HepG2 (cell line): ENCODE measurements around the gene RPP25L. TPM values are rescaled to one million over a fixed set of nuclear protein-coding genes. Genes with fewer than 3 reads are reported as not detected.

Source experiments
- ATAC-seq: fragments of 200-7000 bp; cut with Tn5 transposase; 3 replicates; pipeline ENCODE4 v1.9.1; 2020; ENCODE audit warnings: mild to moderate bottlenecking, moderate library complexity
- BruUV-seq: library from RNA; stranded (reverse); fragments of 400-500 nt; replicated peaks from 2 replicates; lab custom pipeline; 2021; lab: Mats Ljungman, UMichigan
- CTCF ChIA-PET: fragments of 300-600 bp; formaldehyde crosslinking; extraction: SDS; loops from one replicate; lab custom pipeline; 2021; ENCODE audit warnings: low total read pairs, inconsistent platforms, low intra/inter-chr PET ratio; lab: Yijun Ruan, JAX
- POLR2A ChIA-PET: fragments of 350-600 bp; sonication (Branson Sonifier 250); formaldehyde crosslinking; loops from one replicate; lab custom pipeline; 2020; ENCODE audit warnings: antibody characterized with exemption, inconsistent platforms; lab: Yijun Ruan, JAX
- DNase-seq: peaks from one replicate; pipeline ENCODE4 v3.0.0-alpha.2; 2015; ENCODE audit warnings: low spot score
- FAIRE-seq: peaks from 3 replicates; lab custom pipeline; 2011; peaks lifted over from hg19 to GRCh38; lab: Jason Lieb, UNC
- H2AFZ ChIP-seq: one replicate; pipeline ENCODE4 v1.6.1; 2011; ENCODE audit warnings: low read length, inconsistent platforms
- H3K27ac ChIP-seq: fragments of 300-600 bp; 3 replicates; pipeline ENCODE4 v1.8.0; 2011; ENCODE audit warnings: mixed run types, mild to moderate bottlenecking, mixed read lengths, low read length, inconsistent platforms; ENCODE audit not compliant: insufficient read depth; ENCODE audit errors: extremely low read length
- H3K27me3 ChIP-seq, 2 experiments: fragments of 200-600 bp in 1 of 2; 2 replicates in 1 of 2; 3 replicates in 1 of 2; pipeline versions ENCODE4 v1.6.0 to v1.8.0; 2011; ENCODE audit warnings: low read length in 2 of 2, mild to moderate bottlenecking in 2 of 2, moderate library complexity in 2 of 2, inconsistent platforms in 1 of 2; ENCODE audit not compliant: insufficient read depth in 2 of 2, control insufficient read depth in 1 of 2
- H3K36me3 ChIP-seq, 2 experiments: fragments of 200-600 bp in 1 of 2; replicated peaks in 1 of 2; 2 replicates in 1 of 2; 3 replicates in 1 of 2; pipeline versions ENCODE4 v1.5.1 to v1.8.0; 2011; ENCODE audit warnings: low read length in 2 of 2, inconsistent platforms in 1 of 2; ENCODE audit not compliant: insufficient read depth in 2 of 2, control insufficient read depth in 1 of 2
- H3K4me1 ChIP-seq: 2 replicates; pipeline ENCODE4 v1.5.1; 2012; ENCODE audit warnings: low read length, inconsistent platforms; ENCODE audit not compliant: insufficient read depth
- H3K4me2 ChIP-seq: 2 replicates; pipeline ENCODE4 v1.6.0; 2011; ENCODE audit warnings: low read depth, low read length, inconsistent platforms
- H3K4me3 ChIP-seq, 3 experiments: fragments of 200-600 bp in 1 of 3; sonication (generic), shearing (Covaris generic) in 1 of 3; replicated peaks in 1 of 3; 2 replicates each; pipeline ENCODE4 v1.5.1; 2011 to 2016; ENCODE audit warnings: low read length in 3 of 3, inconsistent platforms in 2 of 3, low read depth in 2 of 3, mild to moderate bottlenecking in 2 of 3, control low read depth in 1 of 3, mixed read lengths in 1 of 3; ENCODE audit not compliant: insufficient read depth in 1 of 3
- H3K79me2 ChIP-seq: one replicate; pipeline ENCODE4 v1.6.1; 2011; ENCODE audit warnings: low read length, inconsistent platforms; ENCODE audit not compliant: insufficient read depth
- H3K9ac ChIP-seq: 2 replicates; pipeline ENCODE4 v1.6.0; 2011; ENCODE audit warnings: mild to moderate bottlenecking, low read depth, low read length, inconsistent platforms; ENCODE audit not compliant: insufficient read depth
- H3K9me3 ChIP-seq: 2 replicates; pipeline ENCODE4 v1.5.1; 2012; ENCODE audit warnings: mild to moderate bottlenecking, low read length
- H4K20me1 ChIP-seq: 2 replicates; pipeline ENCODE4 v1.6.0; 2011; ENCODE audit warnings: inconsistent platforms, mild to moderate bottlenecking, low read length, moderate library complexity; ENCODE audit not compliant: insufficient read depth
- CREB1 ChIP-seq, 2 experiments: fragments of 450-650 bp in 1 of 2; IDR thresholded peaks; 2 replicates each; pipeline ENCODE4 v1.6.1; 2016 to 2017; ENCODE audit warnings: control low read depth in 1 of 2, mild to moderate bottlenecking in 1 of 2, missing compliant biosample characterization in 1 of 2, missing genetic modification characterization in 1 of 2
- CSRNP1 ChIP-seq: sonication (generic); formaldehyde crosslinking; IDR thresholded peaks from 2 replicates; pipeline ENCODE4 v1.8.1; 2023; ENCODE audit warnings: mild to moderate bottlenecking, missing genetic modification reagents
- EHMT2 ChIP-seq: fragments of 200-600 bp; sonication (generic); IDR thresholded peaks from 2 replicates; pipeline ENCODE4 v1.7.0; 2017; ENCODE audit warnings: antibody characterized with exemption, low read depth, low read length, borderline replicate concordance
- FOXK2 ChIP-seq: fragments of 450-650 bp; IDR thresholded peaks from 2 replicates; pipeline ENCODE4 v1.6.1; 2016
- IKZF5 ChIP-seq: IDR thresholded peaks from 2 replicates; pipeline ENCODE4 v1.6.1; 2018; ENCODE audit warnings: missing genetic modification reagents, mild to moderate bottlenecking, missing compliant biosample characterization
- TERF1 ChIP-seq: sonication (generic); formaldehyde crosslinking; IDR thresholded peaks from 2 replicates; pipeline ENCODE4 v1.8.0; 2022; ENCODE audit warnings: mild to moderate bottlenecking, missing genetic modification reagents, moderate library complexity
- ZNF547 ChIP-seq: sonication (generic); formaldehyde crosslinking; IDR thresholded peaks from 2 replicates; pipeline ENCODE4 v1.5.1; 2020; ENCODE audit warnings: mild to moderate bottlenecking, missing genetic modification reagents
- WGBS: methylation state at CpG from one replicate; pipeline ENCODE4 v1.1.6; 2017; ENCODE audit warnings: low lambda C conversion rate; 5-methylcytosine and 5-hydroxymethylcytosine counted together
- in situ Hi-C: cut with HindIII; loops from 2 replicates; pipeline ENCODE4 v1.10.0; 2017; ENCODE audit warnings: low pct_unique_long_range_greater_than_20kb; ENCODE audit not compliant: extremely low pct_ligation_motif_present
- intact Hi-C: fragments of 100-400 bp; cut with micrococcal nuclease; formaldehyde crosslinking; loops from one replicate; pipeline ENCODE4 v1.10.0; 2022; ENCODE audit not compliant: unreplicated experiment
- polyA plus RNA-seq, 8 experiments: library from polyadenylated mRNA; depleted of rRNA in 3 of 8; stranded (reverse) in 7 of 8; unstranded in 1 of 8; fragments of >200 nt; fragmentation: Illumina TruSeq in 4 of 8; extraction: Trizol in 4 of 8; gene quantifications; 2 replicates each; pipeline versions ENCODE4 v1.2.1 to v1.2.3, GENCODE V29; 2011 to 2016; ENCODE audit warnings: low read depth in 4 of 8, missing spikeins in 1 of 8, mixed read lengths in 1 of 8; ENCODE audit not compliant: insufficient read depth in 1 of 8
- total RNA-seq, 5 experiments: library from RNA; depleted of rRNA; stranded (reverse); fragments of >200 nt; fragmentation: Illumina TruSeq; extraction: Trizol; gene quantifications; 2 replicates each; pipeline ENCODE4 v1.2.3, GENCODE V29; 2016; ENCODE audit warnings: low read depth in 1 of 5

Gene RPP25L
- total and polyA plus RNA-seq, 2 of the 13 experiments (the other 11 are each of a cell fraction or from before 2014, with no cell fraction given) = 24.5 to 27.3 TPM

- no peak overlapping the region for H2AFZ ChIP-seq
- no peak for DNase-seq
- H3K4me2 ChIP-seq = no peak overlapping the region
- no peak overlapping the region for H3K27ac ChIP-seq
- H3K27me3 ChIP-seq = peaks cover 3 to 63% of the 10 kb centered on the region in 2 experiments; a peak in 3 of 5 replicates
- no peak overlapping the region for H3K4me3 ChIP-seq
- no peaks in the 10 kb centered on the region for H3K36me3 ChIP-seq
- H3K79me2 ChIP-seq = no peaks in the 10 kb centered on the region
- H4K20me1 ChIP-seq = no peaks in the 10 kb centered on the region; the same call in 1 of the 2 replicates
- no peaks in the 10 kb centered on the region for H3K9me3 ChIP-seq
- intact Hi-C loops = no loop called here
- no peak for ATAC-seq
- no peak for TF ChIP-seq IKZF5 (CRISPR knock-in tag)
- TF ChIP-seq EHMT2 = no peak
- no peak for TF ChIP-seq CREB1 (IDR thresholded peaks at IDR 0.05)
- TF ChIP-seq CREB1 (CRISPR knock-in tag; IDR thresholded peaks at IDR 0.05) = no peak
- TF ChIP-seq FOXK2 = no peak
- TF ChIP-seq CSRNP1 (CRISPR knock-in tag) = no peak
- no peak for TF ChIP-seq TERF1 (CRISPR knock-in tag)
- no peak for TF ChIP-seq ZNF547
- ChIA-PET POLR2A (interaction anchor here (1.1 kb wide), 1 partner anchor 61 kb away, joined by 3 read pairs; no protein-coding TSS in a partner anchor), CTCF (no interaction called here)
- no peak overlapping the region for H3K9ac ChIP-seq
- no peak for FAIRE-seq
- peaks cover 20% of the 10 kb centered on the region for H3K4me1 ChIP-seq
- in situ Hi-C loops = no loop called here
- BruUV-seq = no TSS peak
- WGBS = 26% methylated on average over 5 of the region's 5 CpGs
Measured at GRCh38 chr9:34563262-34563661, 48.6 kb downstream of the RPP25L start.
